ENCODE results near the gene PRR9. TPM values are rescaled to one million over a fixed set of nuclear protein-coding genes. Genes with fewer than 3 reads are reported as not detected.

PRR9 gene
- total and polyA plus RNA-seq, 2 experiments from 2014 or later: not detected

GRCh38 chr1:153212201-153212600 is 5.2 kb upstream of the PRR9 start:
- H3K27ac Mint-ChIP-seq: no peak overlapping the region
- peaks cover 2% of the 10 kb centered on the region for H3K27me3 Mint-ChIP-seq (ENCODE audit: insufficient read depth, low read depth, poor library complexity)
- H3K27me3 ChIP-seq (ENCODE audit: insufficient read depth): no peaks in the 10 kb centered on the region
- no peaks in the 10 kb centered on the region for H3K36me3 Mint-ChIP-seq (ENCODE audit: low read depth)
- no peaks in the 10 kb centered on the region for H3K79me2 ChIP-seq (replicated peaks; ENCODE audit: insufficient read depth)
- TF ChIP-seq ZNF114 (CRISPR knock-in tag; IDR thresholded peaks at IDR 0.05) (no peak), EZH2phosphoT487 (IDR thresholded peaks at IDR 0.05; ENCODE audit: unreplicated experiment) (no peak), ZNF462 (CRISPR knock-in tag; IDR thresholded peaks at IDR 0.05) (no peak), REST (IDR thresholded peaks at IDR 0.05; ENCODE audit: unreplicated experiment) (no peak), NANOG (IDR thresholded peaks at IDR 0.05; ENCODE audit: borderline replicate concordance) (no peak), CREB1 (CRISPR knock-in tag; IDR thresholded peaks at IDR 0.05; ENCODE audit: low read depth) (no peak), CTCF (conservative IDR thresholded peaks at IDR 0.05; ENCODE audit: low read depth in 2 of 2) (no peak), POLR2AphosphoS5 (IDR thresholded peaks at IDR 0.05; ENCODE audit: low read depth) (no peak), ZNF331 (CRISPR knock-in tag; IDR thresholded peaks at IDR 0.05; ENCODE audit: low read depth) (no peak), EZH2 (IDR thresholded peaks at IDR 0.05; ENCODE audit: low read depth, unreplicated experiment) (no peak), ETS1 (IDR thresholded peaks at IDR 0.05) (no peak), STAT1 (IDR thresholded peaks at IDR 0.05; ENCODE audit: unreplicated experiment) (no peak), JUNB (IDR thresholded peaks at IDR 0.05; ENCODE audit: unreplicated experiment) (no peak)
- no peak overlapping the region for H3K4me3 ChIP-seq
- H3K4me3 Mint-ChIP-seq: no peak overlapping the region
- no peak overlapping the region for H3K4me2 ChIP-seq
- no peak for ATAC-seq
- H3K9me2 ChIP-seq (ENCODE audit: insufficient read depth): no peaks in the 10 kb centered on the region
- no peak overlapping the region for H3K27ac ChIP-seq (ENCODE audit: low read depth)
- H3K4me1 Mint-ChIP-seq: peaks cover 4% of the 10 kb centered on the region; the same call in 2 of the 3 replicates
- no peak overlapping the region for H2AFZ ChIP-seq
- no peaks in the 10 kb centered on the region for H3K36me3 ChIP-seq (ENCODE audit: insufficient read depth)
- no peaks in the 10 kb centered on the region for H3K4me1 ChIP-seq (ENCODE audit: insufficient read depth)
- DNase-seq (ENCODE audit: low spot score): no peak
- no peaks in the 10 kb centered on the region for H3F3A ChIP-seq (replicated peaks; ENCODE audit: low read depth)
- no peaks in the 10 kb centered on the region for H4K20me1 ChIP-seq (replicated peaks; ENCODE audit: insufficient read depth)
- no peaks in the 10 kb centered on the region; the same call in 2 of the 3 replicates for H3K9me3 Mint-ChIP-seq
